HepG2 (cell line): ENCODE data around the gene PRKCE. TPM values are rescaled to one million over a fixed set of nuclear protein-coding genes. Genes with fewer than 3 reads are reported as not detected.

Experiments used
- ATM ChIP-seq: fragments of 450-650 bp; IDR thresholded peaks from 2 replicates; pipeline ENCODE4 v1.7.1; 2017; ENCODE audit warnings: mild to moderate bottlenecking, borderline replicate concordance
- FOXK2 ChIP-seq: fragments of 450-650 bp; IDR thresholded peaks from 2 replicates; pipeline ENCODE4 v1.6.1; 2016
- GATAD2A ChIP-seq: IDR thresholded peaks from 2 replicates; pipeline ENCODE4 v1.6.1; 2016
- HDAC1 ChIP-seq: sonication (generic); formaldehyde crosslinking; IDR thresholded peaks from 2 replicates; pipeline ENCODE4 v1.5.1; 2020; ENCODE audit warnings: mild to moderate bottlenecking, missing genetic modification reagents
- JUNB ChIP-seq: sonication (generic); formaldehyde crosslinking; IDR thresholded peaks from 2 replicates; pipeline ENCODE4 v1.8.0; 2022; ENCODE audit warnings: missing genetic modification reagents, mild to moderate bottlenecking, borderline replicate concordance
- MAFF ChIP-seq: IDR thresholded peaks from 2 replicates; pipeline ENCODE4 v1.6.1; 2011; ENCODE audit warnings: low read depth, low read length, improper control_type of control experiment
- MATR3 ChIP-seq: sonication (generic); formaldehyde crosslinking; IDR thresholded peaks from 2 replicates; pipeline ENCODE4 v1.4.0; 2020; ENCODE audit warnings: missing genetic modification reagents
- NFE2L1 ChIP-seq: sonication (generic); formaldehyde crosslinking; IDR thresholded peaks from 2 replicates; pipeline ENCODE4 v1.4.0; 2020; ENCODE audit warnings: missing genetic modification reagents, mild to moderate bottlenecking, borderline replicate concordance
- NR2F6 ChIP-seq, 2 experiments: IDR thresholded peaks; 2 replicates each; pipeline ENCODE4 v1.6.1; 2016; ENCODE audit warnings: antibody characterized with exemption in 1 of 2, mild to moderate bottlenecking in 1 of 2
- PTBP1 ChIP-seq: fragments of 200-400 bp; formaldehyde crosslinking; IDR thresholded peaks from 2 replicates; pipeline ENCODE4 v1.6.1; 2018; ENCODE audit warnings: low read length, low read depth; ENCODE audit not compliant: poor library complexity, severe bottlenecking
- RFXAP ChIP-seq: sonication (generic); formaldehyde crosslinking; IDR thresholded peaks from 2 replicates; pipeline ENCODE4 v1.4.0; 2020; ENCODE audit warnings: missing genetic modification reagents, borderline replicate concordance
- SRSF1 ChIP-seq: fragments of 200-400 bp; formaldehyde crosslinking; optimal IDR thresholded peaks from 2 replicates; pipeline ENCODE3; 2017; ENCODE audit warnings: mild to moderate bottlenecking, low read depth, low read length, moderate library complexity
- STAG1 ChIP-seq: sonication (generic); formaldehyde crosslinking; IDR thresholded peaks from 2 replicates; pipeline ENCODE4 v1.4.0; 2020; ENCODE audit warnings: missing genetic modification reagents
- ZBTB21 ChIP-seq: sonication (generic); formaldehyde crosslinking; IDR thresholded peaks from 2 replicates; pipeline ENCODE4 v1.4.0; 2020; ENCODE audit warnings: missing genetic modification reagents
- ZKSCAN1 ChIP-seq: fragments of 150-350 bp; IDR thresholded peaks from 2 replicates; pipeline ENCODE4 v1.6.1; 2014; ENCODE audit warnings: low read length
- ZKSCAN8 ChIP-seq: IDR thresholded peaks from 2 replicates; pipeline ENCODE4 v1.6.1; 2016; ENCODE audit warnings: borderline replicate concordance, missing genetic modification reagents, missing compliant biosample characterization
- ZNF20 ChIP-seq: sonication (generic); formaldehyde crosslinking; IDR thresholded peaks from 2 replicates; pipeline ENCODE4 v1.4.0; 2020; ENCODE audit warnings: mild to moderate bottlenecking, moderate library complexity, missing genetic modification reagents
- ZNF253 ChIP-seq: sonication (generic); formaldehyde crosslinking; IDR thresholded peaks from 2 replicates; pipeline ENCODE4 v1.8.0; 2022; ENCODE audit warnings: mild to moderate bottlenecking, missing genetic modification reagents, borderline replicate concordance
- ZNF446 ChIP-seq: sonication (generic); formaldehyde crosslinking; IDR thresholded peaks from 2 replicates; pipeline ENCODE4 v1.5.0; 2020; ENCODE audit warnings: mild to moderate bottlenecking, missing genetic modification reagents
- ZNF891 ChIP-seq: sonication (generic); formaldehyde crosslinking; IDR thresholded peaks from 2 replicates; pipeline ENCODE4 v1.5.0; 2020; ENCODE audit warnings: mild to moderate bottlenecking, missing genetic modification reagents
- ZZZ3 ChIP-seq: sonication (generic); formaldehyde crosslinking; IDR thresholded peaks from 2 replicates; pipeline ENCODE4 v1.4.0; 2020; ENCODE audit warnings: missing genetic modification reagents, mild to moderate bottlenecking, borderline replicate concordance
- polyA plus RNA-seq, 8 experiments: library from polyadenylated mRNA; depleted of rRNA in 3 of 8; stranded (reverse) in 7 of 8; unstranded in 1 of 8; fragments of >200 nt; fragmentation: Illumina TruSeq in 4 of 8; extraction: Trizol in 4 of 8; gene quantifications; 2 replicates each; pipeline versions ENCODE4 v1.2.1 to v1.2.3, GENCODE V29; 2011 to 2016; ENCODE audit warnings: low read depth in 4 of 8, missing spikeins in 1 of 8, mixed read lengths in 1 of 8; ENCODE audit not compliant: insufficient read depth in 1 of 8
- total RNA-seq, 5 experiments: library from RNA; depleted of rRNA; stranded (reverse); fragments of >200 nt; fragmentation: Illumina TruSeq; extraction: Trizol; gene quantifications; 2 replicates each; pipeline ENCODE4 v1.2.3, GENCODE V29; 2016; ENCODE audit warnings: low read depth in 1 of 5
- TF ChIP-seq, protein P1 (sequence below): sonication (generic); formaldehyde crosslinking; IDR thresholded peaks from 2 replicates; pipeline ENCODE4 v1.5.0; 2020; ENCODE audit warnings: missing genetic modification reagents
- TF ChIP-seq, protein P2 (sequence below): sonication (generic); formaldehyde crosslinking; IDR thresholded peaks from 2 replicates; pipeline ENCODE4 v1.9.0; 2021; ENCODE audit warnings: missing genetic modification reagents, mild to moderate bottlenecking, borderline replicate concordance
- TF ChIP-seq, protein P3 (sequence below): sonication (generic); formaldehyde crosslinking; IDR thresholded peaks from 2 replicates; pipeline ENCODE4 v1.4.0; 2020; ENCODE audit warnings: missing genetic modification reagents
- TF ChIP-seq, protein P4 (sequence below): sonication (generic); formaldehyde crosslinking; IDR thresholded peaks from 2 replicates; pipeline ENCODE4 v1.4.0; 2020; ENCODE audit warnings: missing genetic modification reagents, mild to moderate bottlenecking, borderline replicate concordance

PRKCE gene
- total and polyA plus RNA-seq, 2 of the 13 experiments (the other 11 are each of a cell fraction or from before 2014, with no cell fraction given) = 1.0 to 3.9 TPM

DNA sequence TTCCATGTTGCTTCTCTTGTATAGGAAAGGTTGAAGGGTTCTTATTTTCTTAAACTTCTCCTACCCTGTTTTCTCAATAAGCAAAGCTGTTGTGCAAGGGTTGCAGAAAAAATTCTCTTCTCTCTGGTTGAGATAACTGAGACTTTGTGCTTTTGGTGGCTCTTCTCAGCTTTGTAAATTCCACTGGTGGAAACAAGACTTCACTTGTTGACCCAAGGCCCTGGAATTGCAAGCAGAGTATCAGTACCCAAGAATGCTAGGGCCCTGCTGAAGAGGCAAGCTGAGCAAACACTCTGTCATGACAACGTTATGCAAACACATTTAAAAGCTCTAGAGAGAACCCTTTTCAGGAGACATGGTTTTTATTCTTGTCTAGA is 351.0 kb downstream of the PRKCE start (continued):
- TF ChIP-seq, protein P1, sequence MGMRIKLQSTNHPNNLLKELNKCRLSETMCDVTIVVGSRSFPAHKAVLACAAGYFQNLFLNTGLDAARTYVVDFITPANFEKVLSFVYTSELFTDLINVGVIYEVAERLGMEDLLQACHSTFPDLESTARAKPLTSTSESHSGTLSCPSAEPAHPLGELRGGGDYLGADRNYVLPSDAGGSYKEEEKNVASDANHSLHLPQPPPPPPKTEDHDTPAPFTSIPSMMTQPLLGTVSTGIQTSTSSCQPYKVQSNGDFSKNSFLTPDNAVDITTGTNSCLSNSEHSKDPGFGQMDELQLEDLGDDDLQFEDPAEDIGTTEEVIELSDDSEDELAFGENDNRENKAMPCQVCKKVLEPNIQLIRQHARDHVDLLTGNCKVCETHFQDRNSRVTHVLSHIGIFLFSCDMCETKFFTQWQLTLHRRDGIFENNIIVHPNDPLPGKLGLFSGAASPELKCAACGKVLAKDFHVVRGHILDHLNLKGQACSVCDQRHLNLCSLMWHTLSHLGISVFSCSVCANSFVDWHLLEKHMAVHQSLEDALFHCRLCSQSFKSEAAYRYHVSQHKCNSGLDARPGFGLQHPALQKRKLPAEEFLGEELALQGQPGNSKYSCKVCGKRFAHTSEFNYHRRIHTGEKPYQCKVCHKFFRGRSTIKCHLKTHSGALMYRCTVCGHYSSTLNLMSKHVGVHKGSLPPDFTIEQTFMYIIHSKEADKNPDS (CRISPR knock-in tag) = peak; percentile 99
- TF ChIP-seq MAFF = peak; percentile 21; the same call in 1 of the 2 replicates
- no peak for TF ChIP-seq ZKSCAN1
- no peak for TF ChIP-seq NFE2L1
- TF ChIP-seq ZNF446 (CRISPR knock-in tag) = no peak
- peak; percentile 26; the same call in 1 of the 2 replicates for TF ChIP-seq NR2F6 (IDR thresholded peaks at IDR 0.05)
- TF ChIP-seq NR2F6 (CRISPR knock-in tag; IDR thresholded peaks at IDR 0.05) = no peak
- no peak for TF ChIP-seq MATR3 (CRISPR knock-in tag)
- TF ChIP-seq PTBP1 = no peak
- TF ChIP-seq ATM = no peak
- TF ChIP-seq, protein P2, sequence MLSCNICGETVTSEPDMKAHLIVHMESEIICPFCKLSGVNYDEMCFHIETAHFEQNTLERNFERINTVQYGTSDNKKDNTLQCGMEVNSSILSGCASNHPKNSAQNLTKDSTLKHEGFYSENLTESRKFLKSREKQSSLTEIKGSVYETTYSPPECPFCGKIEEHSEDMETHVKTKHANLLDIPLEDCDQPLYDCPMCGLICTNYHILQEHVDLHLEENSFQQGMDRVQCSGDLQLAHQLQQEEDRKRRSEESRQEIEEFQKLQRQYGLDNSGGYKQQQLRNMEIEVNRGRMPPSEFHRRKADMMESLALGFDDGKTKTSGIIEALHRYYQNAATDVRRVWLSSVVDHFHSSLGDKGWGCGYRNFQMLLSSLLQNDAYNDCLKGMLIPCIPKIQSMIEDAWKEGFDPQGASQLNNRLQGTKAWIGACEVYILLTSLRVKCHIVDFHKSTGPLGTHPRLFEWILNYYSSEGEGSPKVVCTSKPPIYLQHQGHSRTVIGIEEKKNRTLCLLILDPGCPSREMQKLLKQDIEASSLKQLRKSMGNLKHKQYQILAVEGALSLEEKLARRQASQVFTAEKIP (CRISPR knock-in tag) = no peak
- TF ChIP-seq RFXAP (CRISPR knock-in tag) = no peak
- TF ChIP-seq FOXK2 = no peak
- no peak for TF ChIP-seq ZNF891 (CRISPR knock-in tag)
- no peak for TF ChIP-seq ZZZ3 (CRISPR knock-in tag)
- peak; percentile 86 for TF ChIP-seq GATAD2A (CRISPR knock-in tag)
- TF ChIP-seq HDAC1 (CRISPR knock-in tag) = 0 out of 2 replicates have a peak, but pooled peaks have one; percentile 18
- TF ChIP-seq ZBTB21 (CRISPR knock-in tag) = no peak
- TF ChIP-seq SRSF1 = no peak
- TF ChIP-seq ZKSCAN8 (CRISPR knock-in tag) = no peak; the same call in 1 of the 2 replicates
- TF ChIP-seq, protein P3, sequence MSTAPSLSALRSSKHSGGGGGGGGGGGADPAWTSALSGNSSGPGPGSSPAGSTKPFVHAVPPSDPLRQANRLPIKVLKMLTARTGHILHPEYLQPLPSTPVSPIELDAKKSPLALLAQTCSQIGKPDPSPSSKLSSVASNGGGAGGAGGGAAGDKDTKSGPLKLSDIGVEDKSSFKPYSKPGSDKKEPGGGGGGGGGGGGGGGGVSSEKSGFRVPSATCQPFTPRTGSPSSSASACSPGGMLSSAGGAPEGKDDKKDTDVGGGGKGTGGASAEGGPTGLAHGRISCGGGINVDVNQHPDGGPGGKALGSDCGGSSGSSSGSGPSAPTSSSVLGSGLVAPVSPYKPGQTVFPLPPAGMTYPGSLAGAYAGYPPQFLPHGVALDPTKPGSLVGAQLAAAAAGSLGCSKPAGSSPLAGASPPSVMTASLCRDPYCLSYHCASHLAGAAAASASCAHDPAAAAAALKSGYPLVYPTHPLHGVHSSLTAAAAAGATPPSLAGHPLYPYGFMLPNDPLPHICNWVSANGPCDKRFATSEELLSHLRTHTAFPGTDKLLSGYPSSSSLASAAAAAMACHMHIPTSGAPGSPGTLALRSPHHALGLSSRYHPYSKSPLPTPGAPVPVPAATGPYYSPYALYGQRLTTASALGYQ (CRISPR knock-in tag) = peak; percentile 53; the same call in 1 of the 2 replicates
- no peak for TF ChIP-seq STAG1
- TF ChIP-seq ZNF20 (CRISPR knock-in tag) = no peak
- TF ChIP-seq, protein P4, sequence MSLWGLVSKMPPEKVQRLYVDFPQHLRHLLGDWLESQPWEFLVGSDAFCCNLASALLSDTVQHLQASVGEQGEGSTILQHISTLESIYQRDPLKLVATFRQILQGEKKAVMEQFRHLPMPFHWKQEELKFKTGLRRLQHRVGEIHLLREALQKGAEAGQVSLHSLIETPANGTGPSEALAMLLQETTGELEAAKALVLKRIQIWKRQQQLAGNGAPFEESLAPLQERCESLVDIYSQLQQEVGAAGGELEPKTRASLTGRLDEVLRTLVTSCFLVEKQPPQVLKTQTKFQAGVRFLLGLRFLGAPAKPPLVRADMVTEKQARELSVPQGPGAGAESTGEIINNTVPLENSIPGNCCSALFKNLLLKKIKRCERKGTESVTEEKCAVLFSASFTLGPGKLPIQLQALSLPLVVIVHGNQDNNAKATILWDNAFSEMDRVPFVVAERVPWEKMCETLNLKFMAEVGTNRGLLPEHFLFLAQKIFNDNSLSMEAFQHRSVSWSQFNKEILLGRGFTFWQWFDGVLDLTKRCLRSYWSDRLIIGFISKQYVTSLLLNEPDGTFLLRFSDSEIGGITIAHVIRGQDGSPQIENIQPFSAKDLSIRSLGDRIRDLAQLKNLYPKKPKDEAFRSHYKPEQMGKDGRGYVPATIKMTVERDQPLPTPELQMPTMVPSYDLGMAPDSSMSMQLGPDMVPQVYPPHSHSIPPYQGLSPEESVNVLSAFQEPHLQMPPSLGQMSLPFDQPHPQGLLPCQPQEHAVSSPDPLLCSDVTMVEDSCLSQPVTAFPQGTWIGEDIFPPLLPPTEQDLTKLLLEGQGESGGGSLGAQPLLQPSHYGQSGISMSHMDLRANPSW (CRISPR knock-in tag) = no peak
- no peak for TF ChIP-seq JUNB
- no peak for TF ChIP-seq ZNF253 (CRISPR knock-in tag)
